Right renal cortex interstitium (tissue), 3 donors: ENCODE data around the gene SH3RF3. TPM values are rescaled to one million over a fixed set of nuclear protein-coding genes. Genes with fewer than 3 reads are reported as not detected.

Experiments
- DNase-seq, 3 donors: peaks; one replicate each; pipeline ENCODE4 v3.0.0-alpha.2; 2013; ENCODE audit warnings: low read depth in 3 of 3, low spot score in 2 of 3
- polyA plus RNA-seq, 3 donors: library from polyadenylated mRNA; unstranded; fragments of 120-200 nt; gene quantifications; one replicate each; pipeline ENCODE4 v1.2.1, GENCODE V29; 2013; ENCODE audit not compliant: insufficient read length in 3 of 3

Gene SH3RF3
- polyA plus RNA-seq, 3 donors = 4.3 to 4.5 (median 4.3) TPM

GRCh38 chr2:109365131-109365530, 236.1 kb downstream of the SH3RF3 start:
- DNase-seq = no peak

- no peak for DNase-seq
Observed at GRCh38 chr2:109367683-109368082, 238.7 kb downstream of the SH3RF3 start.

- DNase-seq = no peak
Observed at GRCh38 chr2:109368798-109369197, 239.8 kb downstream of the SH3RF3 start.

GRCh38 chr2:109369671-109370191, 240.7 kb downstream of the SH3RF3 start:
- no peak for DNase-seq

- no peak for DNase-seq
Observed at GRCh38 chr2:109370399-109371035, 241.5 kb downstream of the SH3RF3 start.

- DNase-seq = no peak
Observed at GRCh38 chr2:109371481-109372170, 242.6 kb downstream of the SH3RF3 start.

GRCh38 chr2:109372171-109372568, 243.2 kb downstream of the SH3RF3 start:
- DNase-seq = no peak

DNA sequence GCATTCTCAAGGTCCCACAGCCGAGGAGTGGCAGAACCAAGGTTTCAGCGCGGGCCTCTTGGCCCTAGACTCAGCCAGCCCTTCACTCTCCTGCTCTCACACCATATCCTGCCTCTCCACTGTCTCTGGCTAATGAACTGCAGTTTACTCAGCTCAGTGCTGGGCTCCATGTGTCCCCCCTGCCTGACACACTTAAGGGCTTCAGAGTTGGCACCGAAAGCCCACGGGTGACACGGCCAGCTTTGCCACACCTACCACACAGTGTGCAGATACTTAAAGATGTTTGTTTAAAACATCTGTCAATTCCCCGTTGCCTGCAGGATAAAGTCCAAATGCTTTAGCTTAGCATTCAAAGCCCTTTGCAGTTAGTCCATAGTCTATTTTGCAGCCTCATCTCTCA, 243.6 kb downstream of the SH3RF3 start:
- DNase-seq = no peak

DNA sequence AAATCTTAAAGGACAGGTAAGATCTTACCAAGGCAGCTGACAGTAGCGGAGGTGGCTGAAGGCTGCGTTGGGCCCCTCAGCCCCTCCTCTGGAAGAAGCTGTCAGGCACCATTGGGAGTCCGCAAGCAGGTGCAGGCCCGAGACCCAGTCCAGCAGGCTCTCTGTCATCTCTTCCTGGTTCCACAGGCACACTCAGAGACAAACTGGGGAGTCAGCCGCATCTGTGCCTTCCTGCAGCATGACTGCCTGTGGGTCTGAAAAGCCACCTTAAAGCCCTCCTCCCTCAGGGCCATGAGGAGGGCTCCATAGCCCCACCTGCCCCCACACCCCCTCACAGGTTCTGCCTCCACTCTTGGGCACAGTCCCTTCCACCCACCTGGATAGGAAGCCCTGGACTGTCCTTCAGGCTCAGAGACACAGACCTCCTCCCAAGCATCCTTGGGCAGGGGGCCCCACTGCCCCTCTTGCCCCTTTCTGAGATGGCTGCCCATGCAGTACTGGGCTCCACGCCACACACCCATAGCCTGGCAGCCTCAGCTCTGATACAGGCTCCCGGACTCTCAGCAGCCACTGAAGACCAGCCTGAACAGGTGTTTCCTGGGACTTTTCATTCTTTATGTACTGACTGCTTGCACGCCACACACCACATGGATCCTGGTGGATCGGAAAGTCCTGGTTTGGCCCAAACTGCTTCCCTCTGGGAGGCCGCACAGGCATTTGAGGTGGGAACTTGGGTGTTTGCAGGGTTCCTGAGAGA, 245.0 kb downstream of the SH3RF3 start:
- DNase-seq = no peak

- DNase-seq = no peak
Observed at GRCh38 chr2:109374548-109375130, 245.6 kb downstream of the SH3RF3 start.

GRCh38 chr2:109375131-109375561, 246.1 kb downstream of the SH3RF3 start:
- DNase-seq = no peak

DNA sequence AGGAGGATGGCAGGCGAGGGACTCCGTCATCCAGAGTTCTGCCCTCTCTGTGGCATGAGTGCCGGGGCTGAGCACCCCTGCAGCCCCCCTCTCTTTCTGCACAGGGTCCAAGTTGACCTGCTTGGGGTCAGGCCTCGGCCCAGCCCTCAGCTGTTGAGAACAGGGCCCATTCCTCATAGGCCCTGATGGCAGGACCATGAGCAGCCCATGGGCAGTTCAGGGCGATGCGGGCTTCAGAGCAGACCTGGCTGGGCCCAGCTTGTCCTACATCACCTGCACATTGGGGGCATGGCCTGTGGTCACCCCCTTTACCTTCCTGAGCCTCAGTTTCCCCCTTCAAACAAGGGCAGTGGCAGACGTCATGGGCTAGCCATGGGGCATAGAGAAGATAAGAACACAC, 246.7 kb downstream of the SH3RF3 start:
- DNase-seq = no peak

- no peak for DNase-seq
Observed at GRCh38 chr2:109376115-109376514, 247.1 kb downstream of the SH3RF3 start.

DNA sequence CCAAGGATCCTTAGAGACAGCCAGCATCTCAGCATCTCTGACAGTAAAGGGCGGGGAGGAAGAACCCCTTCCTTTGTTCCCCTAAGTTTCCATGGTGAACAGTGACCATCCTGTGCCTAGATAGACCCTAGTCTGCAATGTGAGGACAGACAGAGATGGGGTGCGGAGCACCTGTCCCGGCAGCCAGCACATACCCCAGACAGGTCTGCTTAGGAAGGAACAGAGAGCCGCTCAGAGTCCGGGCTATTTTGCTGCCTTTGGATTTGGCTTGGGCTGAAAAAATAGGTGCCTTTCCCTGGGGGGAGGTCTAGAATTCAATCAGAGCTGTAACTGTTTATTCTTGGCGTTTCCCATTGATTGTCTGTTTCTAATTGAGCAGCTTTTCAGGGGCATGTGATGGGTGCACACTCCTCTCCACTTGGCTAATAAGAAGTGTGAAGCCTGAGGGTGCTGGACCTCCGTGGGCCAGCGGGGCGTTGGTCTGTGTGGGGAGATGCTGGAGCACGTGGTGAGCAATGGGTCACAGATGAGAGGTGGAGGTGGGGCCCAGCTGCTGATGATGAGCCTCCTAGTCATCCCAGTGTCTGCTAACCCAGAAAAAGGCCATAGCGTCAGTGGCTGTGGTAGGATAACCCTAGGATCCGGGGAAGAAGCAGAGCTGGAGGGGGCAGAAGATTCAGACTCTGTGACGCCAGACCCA, 247.9 kb downstream of the SH3RF3 start:
- DNase-seq = no peak

DNA sequence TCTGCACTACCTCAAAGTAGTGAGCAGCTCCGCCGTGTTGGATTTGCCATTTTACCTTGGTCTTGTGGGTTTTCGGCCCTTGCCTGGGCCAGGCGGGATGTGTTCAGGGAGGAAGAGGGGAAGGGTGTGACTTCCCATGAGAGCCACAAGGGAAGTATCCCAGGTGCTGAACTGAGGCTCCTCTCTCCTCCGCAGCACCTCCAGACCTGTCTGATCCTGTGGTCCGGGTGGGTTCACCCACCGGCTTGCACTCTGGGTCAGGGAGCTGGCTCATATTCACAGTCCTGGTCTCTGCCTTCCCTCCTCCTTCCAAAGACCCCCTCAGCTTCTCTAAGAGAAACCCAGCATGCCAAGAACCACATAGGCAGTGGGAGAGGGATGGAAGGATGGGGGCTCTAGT, 249.0 kb downstream of the SH3RF3 start:
- no peak for DNase-seq

DNA sequence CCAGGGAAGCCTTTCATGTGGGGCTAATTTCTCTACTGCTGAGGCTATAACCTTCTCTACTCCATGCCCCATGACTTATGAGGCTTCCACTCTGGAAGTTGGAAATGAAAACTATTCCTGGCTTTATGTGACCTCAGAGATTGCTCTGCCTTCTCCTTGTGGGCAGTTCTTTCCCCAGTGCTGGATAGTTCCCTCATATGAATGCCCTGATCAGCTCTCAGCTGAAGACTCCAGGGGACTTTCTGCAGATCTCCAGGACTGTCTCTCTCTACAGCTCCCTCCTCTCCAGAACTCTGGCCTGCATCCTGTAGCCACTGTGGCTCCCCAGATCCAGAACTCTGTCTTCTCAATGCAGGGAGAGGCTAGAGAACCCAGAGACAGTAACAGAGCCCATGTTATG, 249.7 kb downstream of the SH3RF3 start:
- DNase-seq = no peak

GRCh38 chr2:109379507-109379906, 250.5 kb downstream of the SH3RF3 start:
- no peak for DNase-seq

- no peak for DNase-seq
Observed at GRCh38 chr2:109380502-109381326, 251.7 kb downstream of the SH3RF3 start.

DNA sequence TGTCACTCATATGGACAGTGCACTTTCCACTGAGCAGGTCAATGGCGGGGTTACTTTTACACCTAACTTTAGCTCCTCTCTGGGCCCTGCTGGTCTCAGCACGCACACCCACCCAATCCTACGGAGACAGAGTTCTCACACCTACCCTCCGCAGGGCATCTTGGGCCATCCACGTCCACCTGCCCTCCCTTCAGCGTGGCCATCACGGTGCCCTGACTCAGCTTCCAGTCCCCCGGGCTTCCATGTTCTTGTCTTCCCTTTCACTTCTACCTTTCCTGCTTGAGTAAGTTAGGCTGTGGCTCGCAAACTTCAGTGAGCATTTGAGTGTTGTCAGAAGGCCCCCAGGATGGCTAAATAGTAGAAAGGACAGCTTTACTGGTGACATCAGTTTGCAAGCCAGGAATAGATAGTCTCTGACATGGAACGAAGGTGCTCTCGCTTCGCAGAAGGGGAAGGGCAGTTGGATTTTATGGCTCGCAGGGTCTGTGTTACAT, 252.4 kb downstream of the SH3RF3 start:
- DNase-seq = no peak
